Upper lobe of left lung (tissue), 6 donors: ENCODE results near the gene SCNN1B. TPM values are rescaled to one million over a fixed set of nuclear protein-coding genes. Genes with fewer than 3 reads are reported as not detected.

Experiments
- ATAC-seq, 2 donors: fragments of 200-7000 bp; cut with Tn5 transposase; one replicate each; pipeline ENCODE4 v1.9.1; 2022; ENCODE audit warnings: mild to moderate bottlenecking in 2 of 2, moderate library complexity in 2 of 2; ENCODE audit not compliant: low FRiP score in 2 of 2
- DNase-seq, 2 donors: peaks; one replicate each; pipeline ENCODE4 v3.0.0-alpha.2; 2019 to 2020
- H3K27ac ChIP-seq, 4 donors: fragments of 200-600 bp; sonication (generic); one replicate each; pipeline ENCODE4 v1.5.1; 2016 to 2019
- H3K27me3 ChIP-seq, 4 donors: fragments of 200-600 bp; sonication (generic); one replicate each; pipeline ENCODE4 v1.5.1; 2017 to 2019
- H3K36me3 ChIP-seq, 4 donors: fragments of 200-600 bp; sonication (generic); one replicate each; pipeline ENCODE4 v1.5.1; 2016 to 2019
- H3K4me1 ChIP-seq, 4 donors: fragments of 200-600 bp; sonication (generic); one replicate each; pipeline ENCODE4 v1.5.1; 2018 to 2019
- H3K4me3 ChIP-seq, 4 donors: fragments of 200-600 bp; sonication (generic); one replicate each; pipeline ENCODE4 v1.5.1; 2017 to 2019; ENCODE audit warnings: mild to moderate bottlenecking in 2 of 4, moderate library complexity in 1 of 4
- H3K9me3 ChIP-seq, 4 donors: fragments of 200-600 bp; sonication (generic); one replicate each; pipeline ENCODE4 v1.5.1; 2018 to 2019
- CTCF ChIP-seq, 6 experiments: fragments of 450-650 bp in 4 of 6; fragments of 200-600 bp in 2 of 6; sonication (generic) in 2 of 6; IDR thresholded peaks; one replicate each; pipeline ENCODE4 v1.5.1; 2016 to 2019; ENCODE audit warnings: antibody characterized with exemption in 6 of 6
- EP300 ChIP-seq, 4 donors: sonication (generic); formaldehyde crosslinking; IDR thresholded peaks; one replicate each; pipeline ENCODE4 v1.5.1; 2017; ENCODE audit warnings: antibody characterized with exemption in 4 of 4, control low read depth in 2 of 4
- POLR2A ChIP-seq, 4 donors: fragments of 450-650 bp; IDR thresholded peaks; one replicate each; pipeline ENCODE4 v1.5.1; 2016 to 2017; ENCODE audit warnings: antibody characterized with exemption in 4 of 4, mild to moderate bottlenecking in 2 of 4
- POLR2AphosphoS5 ChIP-seq, 2 donors: sonication (generic); formaldehyde crosslinking; IDR thresholded peaks; one replicate each; pipeline ENCODE4 v1.5.1; 2017; ENCODE audit warnings: antibody characterized with exemption in 2 of 2
- WGBS, 2 donors: methylation state at CpG; one replicate each; pipeline ENCODE4 v1.1.5; 2017 to 2018; 5-methylcytosine and 5-hydroxymethylcytosine counted together
- total RNA-seq, 6 donors: library from RNA; depleted of rRNA in 4 of 6; stranded (reverse); fragments of >200 nt in 4 of 6; gene quantifications; one replicate each; pipeline versions ENCODE4 v1.1.0 to v1.2.1, GENCODE V29; 2016 to 2021
- donor health status: DM: no; HTN: no; CAD: no; lungs with moderate emphysema.
- donor health status: DM: no; HTN: yes; CAD: no; lungs with severe emphysema.

The SCNN1B gene
- total RNA-seq, 6 donors from 2014 or later, result 40.3 to 82.0 (median 56.7) TPM

- Histone ChIP-seq H3K4me3 (no peak overlapping the region), H3K4me1 (peaks cover 12 to 45% (median 27%) of the 10 kb centered on the region in 4 donors), H3K36me3 (no peaks in the 10 kb centered on the region), H3K27ac (peak overlapping the region; percentile 40 to 74 (median 58)), H3K9me3 (no peaks in the 10 kb centered on the region), H3K27me3 (no peaks in the 10 kb centered on the region)
- WGBS, 2 donors, result 29% methylated on average over 1 of the region's 1 CpG
- TF ChIP-seq POLR2AphosphoS5 (IDR thresholded peaks at IDR 0.05) (peak; percentile 48 to 82), POLR2A (IDR thresholded peaks at IDR 0.05) (no peak), CTCF (IDR thresholded peaks at IDR 0.05) (no peak), EP300 (IDR thresholded peaks at IDR 0.05) (peak in 3 of 4 donors; percentile 4 to 73 (median 15))
- DNase-seq, result peak in 1 of 2 donors; percentile 92
- peak; percentile 38 to 68 for ATAC-seq
Measured at GRCh38 chr16:23324727-23325126, 22.6 kb downstream of the SCNN1B start.

GRCh38 chr16:23327836-23328235 is 25.7 kb downstream of the SCNN1B start:
- no peak overlapping the region for H3K27ac ChIP-seq
- 71 to 82% methylated on average over 4 of the region's 4 CpGs for WGBS, 2 donors

GRCh38 chr16:23330161-23330560 is 28.1 kb downstream of the SCNN1B start:
- Histone ChIP-seq H3K27ac (no peak overlapping the region), H3K9me3 (no peaks in the 10 kb centered on the region), H3K4me1 (peaks cover 4 to 20% (median 12%) of the 10 kb centered on the region in 4 donors)

More at GRCh38 chr16:23327836-23328235, 25.7 kb downstream of the SCNN1B start:
- DNase-seq (no peak), ATAC-seq (no peak)
- H3K9me3 ChIP-seq, result no peaks in the 10 kb centered on the region
- H3K4me1 ChIP-seq, result peaks cover 12 to 31% (median 23%) of the 10 kb centered on the region in 4 donors
- H3K36me3 ChIP-seq, result no peaks in the 10 kb centered on the region
- no peak overlapping the region for H3K4me3 ChIP-seq
- TF ChIP-seq CTCF (IDR thresholded peaks at IDR 0.05), result no peak
- no peak for TF ChIP-seq POLR2A (IDR thresholded peaks at IDR 0.05)
- no peak for TF ChIP-seq POLR2AphosphoS5 (IDR thresholded peaks at IDR 0.05)
- H3K27me3 ChIP-seq, result no peaks in the 10 kb centered on the region

GRCh38 chr16:23330583-23331249 is 28.6 kb downstream of the SCNN1B start:
- 76 to 86% methylated on average over 5 to 11 of the region's 11 CpGs for WGBS, 2 donors
- Histone ChIP-seq H3K4me3 (no peak overlapping the region), H3K9me3 (no peaks in the 10 kb centered on the region), H3K27ac (no peak overlapping the region), H3K4me1 (peaks cover 0 to 14% (median 7%) of the 10 kb centered on the region in 4 donors), H3K36me3 (no peaks in the 10 kb centered on the region), H3K27me3 (no peaks in the 10 kb centered on the region)
- peak in 1 of 2 donors; percentile 31 for DNase-seq
- TF ChIP-seq POLR2AphosphoS5 (IDR thresholded peaks at IDR 0.05) (peak in 1 of 2 donors; percentile 19), EP300 (IDR thresholded peaks at IDR 0.05) (no peak), POLR2A (IDR thresholded peaks at IDR 0.05) (no peak), CTCF (IDR thresholded peaks at IDR 0.05) (no peak)
- no peak for ATAC-seq

More at GRCh38 chr16:23330161-23330560, 28.1 kb downstream of the SCNN1B start:
- H3K36me3 ChIP-seq, result no peaks in the 10 kb centered on the region
- H3K27me3 ChIP-seq, result no peaks in the 10 kb centered on the region
- TF ChIP-seq POLR2AphosphoS5 (IDR thresholded peaks at IDR 0.05) (no peak), CTCF (IDR thresholded peaks at IDR 0.05) (no peak), EP300 (IDR thresholded peaks at IDR 0.05) (no peak), POLR2A (IDR thresholded peaks at IDR 0.05) (no peak)
- 83 to 86% methylated on average over 8 of the region's 8 CpGs for WGBS, 2 donors
- no peak for ATAC-seq
- no peak overlapping the region for H3K4me3 ChIP-seq
- no peak for DNase-seq
